Stimulated activated CD4-positive, alpha-beta T cell treated with anti-CD3 and anti-CD28 coated beads, Interleukin-4, amount 100 ng/mL, for 1 hour (primary cell): ENCODE results near the gene TRIML1.
"Not testable (repeated sequence)": the region's sequence is repeated elsewhere in the genome, so short reads cannot be mapped to it uniquely, and the experiment has no call there.

Source experiments
- DNase-seq: peaks from one replicate; pipeline ENCODE4 v3.0.0-alpha.2; 2020

TRIML1 gene

GRCh38 chr4:188154668-188155405 is 15.6 kb downstream of the TRIML1 start:
- DNase-seq: no peak

- DNase-seq: no peak
These were observed 19.1 kb downstream of the TRIML1 start for GRCh38 chr4:188158336-188158735.

- DNase-seq: not testable (repeated sequence)
These were observed 20.4 kb downstream of the TRIML1 start for GRCh38 chr4:188159513-188160226.

- no peak for DNase-seq
These were observed 21.2 kb downstream of the TRIML1 start for GRCh38 chr4:188160406-188160805.

GRCh38 chr4:188161167-188161566 is 21.9 kb downstream of the TRIML1 start:
- DNase-seq: no peak

GRCh38 chr4:188162698-188163097 is 23.5 kb downstream of the TRIML1 start:
- no peak for DNase-seq

- DNase-seq: no peak
These were observed 29.6 kb downstream of the TRIML1 start for GRCh38 chr4:188168726-188169373.

GRCh38 chr4:188171551-188171950 is 32.3 kb downstream of the TRIML1 start:
- DNase-seq: no peak

GRCh38 chr4:188175288-188175687 is 36.0 kb downstream of the TRIML1 start:
- no peak for DNase-seq

- DNase-seq: no peak
These were observed 38.9 kb downstream of the TRIML1 start for GRCh38 chr4:188177997-188178675.

- DNase-seq: no peak
These were observed 39.6 kb downstream of the TRIML1 start for GRCh38 chr4:188178806-188179205.

GRCh38 chr4:188187106-188187505 is 47.9 kb downstream of the TRIML1 start:
- DNase-seq: no peak

GRCh38 chr4:188190461-188190860 is 51.2 kb downstream of the TRIML1 start:
- DNase-seq: no peak

- no peak for DNase-seq
These were observed 55.2 kb downstream of the TRIML1 start for GRCh38 chr4:188194421-188194820.

- DNase-seq: no peak
These were observed 56.2 kb downstream of the TRIML1 start for GRCh38 chr4:188195389-188195985.

- DNase-seq: no peak
These were observed 57.0 kb downstream of the TRIML1 start for GRCh38 chr4:188196134-188196735.
